ENCODE results near the gene PPM1D. TPM values are rescaled to one million over a fixed set of nuclear protein-coding genes. Genes with fewer than 3 reads are reported as not detected.
A peak's percentile ranks its signal among the peaks of the same experiment; 100 is the strongest.

The PPM1D gene
- total and polyA plus RNA-seq, 2 of the 13 experiments (the other 11 are each of a cell fraction or from before 2014, with no cell fraction given) = 8.0 to 26.2 TPM

GRCh38 chr17:60678118-60678444 lies 78.1 kb downstream of the PPM1D start (continued):
- TF ChIP-seq ATF4 (CRISPR knock-in tag; IDR thresholded peaks at IDR 0.05) = no peak
- TF ChIP-seq AKAP8 (CRISPR knock-in tag; IDR thresholded peaks at IDR 0.05) = no peak
- TF ChIP-seq, protein P1, sequence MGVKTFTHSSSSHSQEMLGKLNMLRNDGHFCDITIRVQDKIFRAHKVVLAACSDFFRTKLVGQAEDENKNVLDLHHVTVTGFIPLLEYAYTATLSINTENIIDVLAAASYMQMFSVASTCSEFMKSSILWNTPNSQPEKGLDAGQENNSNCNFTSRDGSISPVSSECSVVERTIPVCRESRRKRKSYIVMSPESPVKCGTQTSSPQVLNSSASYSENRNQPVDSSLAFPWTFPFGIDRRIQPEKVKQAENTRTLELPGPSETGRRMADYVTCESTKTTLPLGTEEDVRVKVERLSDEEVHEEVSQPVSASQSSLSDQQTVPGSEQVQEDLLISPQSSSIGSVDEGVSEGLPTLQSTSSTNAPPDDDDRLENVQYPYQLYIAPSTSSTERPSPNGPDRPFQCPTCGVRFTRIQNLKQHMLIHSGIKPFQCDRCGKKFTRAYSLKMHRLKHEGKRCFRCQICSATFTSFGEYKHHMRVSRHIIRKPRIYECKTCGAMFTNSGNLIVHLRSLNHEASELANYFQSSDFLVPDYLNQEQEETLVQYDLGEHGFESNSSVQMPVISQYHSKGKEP (CRISPR knock-in tag; IDR thresholded peaks at IDR 0.05) = no peak
- no peak for TF ChIP-seq ZNF317 (CRISPR knock-in tag; IDR thresholded peaks at IDR 0.05)
- TF ChIP-seq, protein P2, sequence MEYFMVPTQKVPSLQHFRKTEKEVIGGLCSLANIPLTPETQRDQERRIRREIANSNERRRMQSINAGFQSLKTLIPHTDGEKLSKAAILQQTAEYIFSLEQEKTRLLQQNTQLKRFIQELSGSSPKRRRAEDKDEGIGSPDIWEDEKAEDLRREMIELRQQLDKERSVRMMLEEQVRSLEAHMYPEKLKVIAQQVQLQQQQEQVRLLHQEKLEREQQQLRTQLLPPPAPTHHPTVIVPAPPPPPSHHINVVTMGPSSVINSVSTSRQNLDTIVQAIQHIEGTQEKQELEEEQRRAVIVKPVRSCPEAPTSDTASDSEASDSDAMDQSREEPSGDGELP (IDR thresholded peaks at IDR 0.05; ENCODE audit: borderline replicate concordance, low read depth) = no peak
- no peak for TF ChIP-seq SALL1 (CRISPR knock-in tag; IDR thresholded peaks at IDR 0.05)
- TF ChIP-seq IRF1 (CRISPR knock-in tag; IDR thresholded peaks at IDR 0.05; ENCODE audit: low read depth) = 0 out of 2 replicates have a peak, but pooled peaks have one; percentile 4
- TF ChIP-seq BORCS8-MEF2B (CRISPR knock-in tag; IDR thresholded peaks at IDR 0.05) = no peak
- TF ChIP-seq ZNF720 (CRISPR knock-in tag; IDR thresholded peaks at IDR 0.05) = no peak
- TF ChIP-seq, protein P3, sequence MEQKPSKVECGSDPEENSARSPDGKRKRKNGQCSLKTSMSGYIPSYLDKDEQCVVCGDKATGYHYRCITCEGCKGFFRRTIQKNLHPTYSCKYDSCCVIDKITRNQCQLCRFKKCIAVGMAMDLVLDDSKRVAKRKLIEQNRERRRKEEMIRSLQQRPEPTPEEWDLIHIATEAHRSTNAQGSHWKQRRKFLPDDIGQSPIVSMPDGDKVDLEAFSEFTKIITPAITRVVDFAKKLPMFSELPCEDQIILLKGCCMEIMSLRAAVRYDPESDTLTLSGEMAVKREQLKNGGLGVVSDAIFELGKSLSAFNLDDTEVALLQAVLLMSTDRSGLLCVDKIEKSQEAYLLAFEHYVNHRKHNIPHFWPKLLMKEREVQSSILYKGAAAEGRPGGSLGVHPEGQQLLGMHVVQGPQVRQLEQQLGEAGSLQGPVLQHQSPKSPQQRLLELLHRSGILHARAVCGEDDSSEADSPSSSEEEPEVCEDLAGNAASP (CRISPR knock-in tag; IDR thresholded peaks at IDR 0.05; ENCODE audit: borderline replicate concordance) = no peak
- TF ChIP-seq KDM6A (CRISPR knock-in tag; IDR thresholded peaks at IDR 0.05; ENCODE audit: low read depth) = no peak
- 0 out of 2 replicates have a peak, but pooled peaks have one; percentile 24 for TF ChIP-seq ZSCAN29 (CRISPR knock-in tag; conservative IDR thresholded peaks at IDR 0.05)
- TF ChIP-seq, protein P4, sequence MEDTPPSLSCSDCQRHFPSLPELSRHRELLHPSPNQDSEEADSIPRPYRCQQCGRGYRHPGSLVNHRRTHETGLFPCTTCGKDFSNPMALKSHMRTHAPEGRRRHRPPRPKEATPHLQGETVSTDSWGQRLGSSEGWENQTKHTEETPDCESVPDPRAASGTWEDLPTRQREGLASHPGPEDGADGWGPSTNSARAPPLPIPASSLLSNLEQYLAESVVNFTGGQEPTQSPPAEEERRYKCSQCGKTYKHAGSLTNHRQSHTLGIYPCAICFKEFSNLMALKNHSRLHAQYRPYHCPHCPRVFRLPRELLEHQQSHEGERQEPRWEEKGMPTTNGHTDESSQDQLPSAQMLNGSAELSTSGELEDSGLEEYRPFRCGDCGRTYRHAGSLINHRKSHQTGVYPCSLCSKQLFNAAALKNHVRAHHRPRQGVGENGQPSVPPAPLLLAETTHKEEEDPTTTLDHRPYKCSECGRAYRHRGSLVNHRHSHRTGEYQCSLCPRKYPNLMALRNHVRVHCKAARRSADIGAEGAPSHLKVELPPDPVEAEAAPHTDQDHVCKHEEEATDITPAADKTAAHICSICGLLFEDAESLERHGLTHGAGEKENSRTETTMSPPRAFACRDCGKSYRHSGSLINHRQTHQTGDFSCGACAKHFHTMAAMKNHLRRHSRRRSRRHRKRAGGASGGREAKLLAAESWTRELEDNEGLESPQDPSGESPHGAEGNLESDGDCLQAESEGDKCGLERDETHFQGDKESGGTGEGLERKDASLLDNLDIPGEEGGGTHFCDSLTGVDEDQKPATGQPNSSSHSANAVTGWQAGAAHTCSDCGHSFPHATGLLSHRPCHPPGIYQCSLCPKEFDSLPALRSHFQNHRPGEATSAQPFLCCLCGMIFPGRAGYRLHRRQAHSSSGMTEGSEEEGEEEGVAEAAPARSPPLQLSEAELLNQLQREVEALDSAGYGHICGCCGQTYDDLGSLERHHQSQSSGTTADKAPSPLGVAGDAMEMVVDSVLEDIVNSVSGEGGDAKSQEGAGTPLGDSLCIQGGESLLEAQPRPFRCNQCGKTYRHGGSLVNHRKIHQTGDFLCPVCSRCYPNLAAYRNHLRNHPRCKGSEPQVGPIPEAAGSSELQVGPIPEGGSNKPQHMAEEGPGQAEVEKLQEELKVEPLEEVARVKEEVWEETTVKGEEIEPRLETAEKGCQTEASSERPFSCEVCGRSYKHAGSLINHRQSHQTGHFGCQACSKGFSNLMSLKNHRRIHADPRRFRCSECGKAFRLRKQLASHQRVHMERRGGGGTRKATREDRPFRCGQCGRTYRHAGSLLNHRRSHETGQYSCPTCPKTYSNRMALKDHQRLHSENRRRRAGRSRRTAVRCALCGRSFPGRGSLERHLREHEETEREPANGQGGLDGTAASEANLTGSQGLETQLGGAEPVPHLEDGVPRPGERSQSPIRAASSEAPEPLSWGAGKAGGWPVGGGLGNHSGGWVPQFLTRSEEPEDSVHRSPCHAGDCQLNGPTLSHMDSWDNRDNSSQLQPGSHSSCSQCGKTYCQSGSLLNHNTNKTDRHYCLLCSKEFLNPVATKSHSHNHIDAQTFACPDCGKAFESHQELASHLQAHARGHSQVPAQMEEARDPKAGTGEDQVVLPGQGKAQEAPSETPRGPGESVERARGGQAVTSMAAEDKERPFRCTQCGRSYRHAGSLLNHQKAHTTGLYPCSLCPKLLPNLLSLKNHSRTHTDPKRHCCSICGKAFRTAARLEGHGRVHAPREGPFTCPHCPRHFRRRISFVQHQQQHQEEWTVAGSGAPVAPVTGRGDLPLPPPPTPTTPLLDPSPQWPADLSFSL (CRISPR knock-in tag; IDR thresholded peaks at IDR 0.05) = no peak
- TF ChIP-seq ZNF460 (CRISPR knock-in tag; IDR thresholded peaks at IDR 0.05; ENCODE audit: borderline replicate concordance) = no peak
- TF ChIP-seq TEAD3 (CRISPR knock-in tag; optimal IDR thresholded peaks at IDR 0.05; ENCODE audit: borderline replicate concordance) = no peak
- TF ChIP-seq MAZ (IDR thresholded peaks at IDR 0.05; ENCODE audit: borderline replicate concordance, low read depth, low read length) = no peak
- TF ChIP-seq MAZ (CRISPR knock-in tag; IDR thresholded peaks at IDR 0.05; ENCODE audit: low read depth) = peak; percentile 8
- no peak for TF ChIP-seq ZNF883 (CRISPR knock-in tag; IDR thresholded peaks at IDR 0.05; ENCODE audit: not compliant biosample characterization)
- TF ChIP-seq PAX8 (CRISPR knock-in tag; IDR thresholded peaks at IDR 0.05; ENCODE audit: borderline replicate concordance) = no peak

All from HepG2 (cell line).